Stimulated activated CD8-positive, alpha-beta memory T cell treated with anti-CD3 and anti-CD28 coated beads, Interleukin-7, amount 100 ng/mL, for 48 hours (primary cell): ENCODE data around the gene ZNF479.
"Not testable (repeated sequence)": the region's sequence is repeated elsewhere in the genome, so short reads cannot be mapped to it uniquely, and the experiment has no call there.

Source experiments
- DNase-seq, 2 donors: peaks; one replicate each; pipeline ENCODE4 v3.0.0-alpha.2; 2020; ENCODE audit warnings: low read depth in 1 of 2; ENCODE audit errors: extremely low read depth in 1 of 2

The ZNF479 gene

GRCh38 chr7:57132336-57132735 is at the start of gene ZNF479:
ZNF479 (minus strand) TSS chr7:57132436; CDS start chr7:57132324, 112 bp downstream.
- not testable (repeated sequence) for DNase-seq

GRCh38 chr7:57182031-57182430 is 49.8 kb upstream of the ZNF479 start:
- no peak for DNase-seq

- no peak for DNase-seq
These were observed 49.0 kb upstream of the ZNF479 start for GRCh38 chr7:57181281-57181680.

GRCh38 chr7:57179776-57180415 is 47.7 kb upstream of the ZNF479 start:
- no peak for DNase-seq

- no peak for DNase-seq
These were observed 46.5 kb upstream of the ZNF479 start for GRCh38 chr7:57178768-57179139.

- DNase-seq = no peak
These were observed 45.9 kb upstream of the ZNF479 start for GRCh38 chr7:57177856-57178767.

GRCh38 chr7:57176928-57177635 is 44.8 kb upstream of the ZNF479 start:
- no peak for DNase-seq

- no peak for DNase-seq
These were observed 33.2 kb upstream of the ZNF479 start for GRCh38 chr7:57165285-57165899.

- not testable (repeated sequence) for DNase-seq
These were observed 12.0 kb downstream of the ZNF479 start for GRCh38 chr7:57120123-57120784.
